Trophoblast cell (in vitro differentiated cells and primary cell): ENCODE measurements around the gene NPY.

Experiments used
- DNase-seq, 2 donors: peaks; one replicate each; pipeline ENCODE4 v3.0.0-alpha.2; 2016
- H2AFZ ChIP-seq: 2 replicates; pipeline ENCODE4 v1.6.1; 2013; ENCODE audit warnings: low read length, moderate library complexity, mild to moderate bottlenecking; ENCODE audit not compliant: insufficient read depth, poor library complexity
- H2AK5ac ChIP-seq: 2 replicates; pipeline ENCODE4 v1.6.1; 2013; ENCODE audit warnings: mild to moderate bottlenecking, low read length
- H2BK120ac ChIP-seq: 2 replicates; pipeline ENCODE4 v1.6.1; 2013; ENCODE audit warnings: low read length, mild to moderate bottlenecking, moderate library complexity; ENCODE audit not compliant: insufficient read depth, poor library complexity
- H2BK12ac ChIP-seq: 2 replicates; pipeline ENCODE4 v1.6.1; 2013; ENCODE audit warnings: mild to moderate bottlenecking, low read length, moderate library complexity
- H2BK5ac ChIP-seq: 2 replicates; pipeline ENCODE4 v1.6.1; 2013; ENCODE audit warnings: low read length, low read depth, moderate library complexity, mild to moderate bottlenecking; ENCODE audit not compliant: poor library complexity
- H3K14ac ChIP-seq: 2 replicates; pipeline ENCODE4 v1.6.1; 2013; ENCODE audit warnings: mild to moderate bottlenecking, low read length
- H3K18ac ChIP-seq: 2 replicates; pipeline ENCODE4 v1.6.1; 2013; ENCODE audit warnings: mild to moderate bottlenecking, low read length
- H3K23ac ChIP-seq: 2 replicates; pipeline ENCODE4 v1.6.1; 2013; ENCODE audit warnings: low read length
- H3K27ac ChIP-seq: 2 replicates; pipeline ENCODE4 v1.5.1; 2013; ENCODE audit warnings: low read depth, mild to moderate bottlenecking, inconsistent platforms, low read length, moderate library complexity
- H3K27me3 ChIP-seq: 2 replicates; pipeline ENCODE4 v1.6.1; 2013; ENCODE audit warnings: inconsistent platforms, mild to moderate bottlenecking, low read length, moderate library complexity; ENCODE audit not compliant: insufficient read depth
- H3K36me3 ChIP-seq, 2 experiments: 1 replicate in 1 of 2; 2 replicates in 1 of 2; pipeline ENCODE4 v1.6.1; 2013; ENCODE audit warnings: low read length in 2 of 2, mild to moderate bottlenecking in 2 of 2, moderate library complexity in 1 of 2; ENCODE audit not compliant: insufficient read depth in 2 of 2, control insufficient read depth in 1 of 2
- H3K4ac ChIP-seq: 2 replicates; pipeline ENCODE4 v1.6.1; 2013; ENCODE audit warnings: low read depth, mild to moderate bottlenecking, low read length, moderate library complexity
- H3K4me1 ChIP-seq, 2 experiments: 1 replicate in 1 of 2; 2 replicates in 1 of 2; pipeline ENCODE4 v1.6.1; 2013; ENCODE audit warnings: low read length in 2 of 2, mild to moderate bottlenecking in 2 of 2, moderate library complexity in 1 of 2; ENCODE audit not compliant: insufficient read depth in 2 of 2, control insufficient read depth in 1 of 2
- H3K4me2 ChIP-seq: 2 replicates; pipeline ENCODE4 v1.6.1; 2013; ENCODE audit warnings: inconsistent platforms, mild to moderate bottlenecking, low read length, moderate library complexity
- H3K4me3 ChIP-seq: 2 replicates; pipeline ENCODE4 v1.5.1; 2013; ENCODE audit warnings: mild to moderate bottlenecking, low read depth, low read length, inconsistent platforms
- H3K79me1 ChIP-seq: one replicate; pipeline ENCODE4 v1.6.1; 2013; ENCODE audit warnings: low read length
- H3K79me2 ChIP-seq: 2 replicates; pipeline ENCODE4 v1.6.1; 2013; ENCODE audit warnings: low read length, mild to moderate bottlenecking; ENCODE audit not compliant: control insufficient read depth, insufficient read depth, poor library complexity
- H3K9ac ChIP-seq: 2 replicates; pipeline ENCODE4 v1.6.1; 2013; ENCODE audit warnings: mild to moderate bottlenecking, low read length
- H3K9me3 ChIP-seq: 2 replicates; pipeline ENCODE4 v1.6.1; 2013; ENCODE audit warnings: low read depth, mild to moderate bottlenecking, control low read depth, inconsistent platforms, low read length; ENCODE audit not compliant: insufficient read depth
- H4K12ac ChIP-seq: 2 replicates; pipeline ENCODE4 v1.6.1; 2013; ENCODE audit warnings: low read depth, mild to moderate bottlenecking, low read length, moderate library complexity
- H4K8ac ChIP-seq: 2 replicates; pipeline ENCODE4 v1.6.1; 2013; ENCODE audit warnings: low read depth, mild to moderate bottlenecking, low read length, moderate library complexity
- H4K91ac ChIP-seq: one replicate; pipeline ENCODE4 v1.6.1; 2013; ENCODE audit warnings: low read depth, mild to moderate bottlenecking, low read length, moderate library complexity
- WGBS: extraction: QIAGEN DNeasy Blood & Tissue Kit; methylation state at CpG from one replicate; pipeline ENCODE4 v1.1.7; 2013; ENCODE audit warnings: missing lambda C conversion rate; ENCODE audit not compliant: insufficient read length, insufficient coverage; ENCODE audit errors: extremely low coverage; 5-methylcytosine and 5-hydroxymethylcytosine counted together

The NPY gene

DNA sequence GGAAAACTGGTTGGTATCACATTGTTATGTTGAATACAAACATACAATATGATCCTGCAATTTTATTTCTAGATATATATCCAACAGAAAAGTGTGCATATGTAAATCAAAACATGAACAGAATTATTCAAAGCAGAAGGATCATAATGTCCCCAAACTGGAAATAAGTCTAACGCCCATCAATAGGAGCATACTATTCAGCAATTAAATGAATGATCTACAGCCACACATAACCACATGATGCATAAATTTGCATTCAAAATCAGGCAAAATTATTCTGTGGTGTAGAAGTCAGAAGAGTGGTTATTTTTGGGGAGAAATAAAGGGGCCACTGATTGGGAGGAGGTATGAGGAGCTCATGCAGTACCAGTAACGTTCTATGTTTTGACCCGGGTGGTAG lies 28.6 kb downstream of the NPY start:
- DNase-seq: no peak
- no peak overlapping the region for H3K4ac ChIP-seq
- H4K12ac ChIP-seq: no peak overlapping the region
- no peak overlapping the region for H2AK5ac ChIP-seq
- H3K14ac ChIP-seq: no peak overlapping the region
- H3K4me2 ChIP-seq: no peak overlapping the region
- H3K4me3 ChIP-seq: no peak overlapping the region
- H3K23ac ChIP-seq: no peak overlapping the region
- WGBS: no CpG with 5 or more reads among the region's 3 CpGs
- no peaks in the 10 kb centered on the region for H3K36me3 ChIP-seq
- no peaks in the 10 kb centered on the region for H3K27me3 ChIP-seq
- H3K27ac ChIP-seq: no peak overlapping the region
- H4K91ac ChIP-seq: no peak overlapping the region
- no peak overlapping the region for H2AFZ ChIP-seq
- H3K4me1 ChIP-seq: no peaks in the 10 kb centered on the region
- no peak overlapping the region for H3K18ac ChIP-seq
- H2BK12ac ChIP-seq: no peak overlapping the region
- H3K9me3 ChIP-seq: no peaks in the 10 kb centered on the region
- H3K79me2 ChIP-seq: no peaks in the 10 kb centered on the region
- no peak overlapping the region for H2BK120ac ChIP-seq
- no peak overlapping the region for H3K9ac ChIP-seq
- H4K8ac ChIP-seq: no peak overlapping the region
- no peak overlapping the region for H2BK5ac ChIP-seq
- H3K79me1 ChIP-seq: no peaks in the 10 kb centered on the region

DNA sequence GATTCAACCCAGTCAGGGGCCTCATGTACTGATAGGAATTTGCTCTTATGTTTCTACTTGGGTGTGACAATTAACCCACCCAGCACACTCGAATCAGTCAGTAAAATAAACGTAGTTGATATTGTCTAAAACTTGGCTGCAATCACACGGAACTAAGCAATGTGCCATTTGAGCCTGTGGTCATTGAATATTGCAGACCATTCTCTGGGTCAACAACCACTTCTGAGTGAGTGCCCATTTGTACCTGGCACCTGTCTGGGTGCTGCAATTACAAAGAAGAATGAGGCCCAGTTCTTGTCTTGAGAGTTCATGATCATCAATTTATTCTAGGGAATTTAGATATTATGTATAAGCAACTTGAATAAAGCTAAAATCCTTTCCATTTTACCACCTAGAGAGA lies 29.8 kb downstream of the NPY start:
- Histone ChIP-seq H3K27ac (no peak overlapping the region), H3K79me2 (no peaks in the 10 kb centered on the region)
- WGBS: no CpG with 5 or more reads among the region's 3 CpGs

GRCh38 chr7:24316340-24316739 lies 32.4 kb downstream of the NPY start:
- DNase-seq: no peak
- no peak overlapping the region for H2BK12ac ChIP-seq
- H2BK120ac ChIP-seq: no peak overlapping the region
- H3K23ac ChIP-seq: no peak overlapping the region
- no peaks in the 10 kb centered on the region for H3K79me1 ChIP-seq
- no CpG with 5 or more reads among the region's 6 CpGs for WGBS
- no peak overlapping the region for H4K8ac ChIP-seq
- no peak overlapping the region for H4K91ac ChIP-seq
- no peak overlapping the region for H3K27ac ChIP-seq
- H3K79me2 ChIP-seq: no peaks in the 10 kb centered on the region
- H3K27me3 ChIP-seq: no peaks in the 10 kb centered on the region
- no peak overlapping the region for H3K18ac ChIP-seq
- no peaks in the 10 kb centered on the region for H3K36me3 ChIP-seq
- H3K4me2 ChIP-seq: no peak overlapping the region
- no peak overlapping the region for H2BK5ac ChIP-seq
- no peak overlapping the region for H3K4ac ChIP-seq
- no peak overlapping the region for H3K4me3 ChIP-seq
- H3K4me1 ChIP-seq: no peaks in the 10 kb centered on the region
- no peak overlapping the region for H3K14ac ChIP-seq
- no peak overlapping the region for H4K12ac ChIP-seq
- no peak overlapping the region for H2AFZ ChIP-seq
- no peak overlapping the region for H3K9ac ChIP-seq
- H2AK5ac ChIP-seq: no peak overlapping the region
- no peaks in the 10 kb centered on the region for H3K9me3 ChIP-seq

More for the DNA sequence above, 29.8 kb downstream of the NPY start:
- Histone ChIP-seq H4K12ac (no peak overlapping the region), H2AFZ (no peak overlapping the region), H3K4me1 (no peaks in the 10 kb centered on the region), H3K4me3 (no peak overlapping the region), H3K4me2 (no peak overlapping the region), H2BK12ac (no peak overlapping the region), H4K8ac (no peak overlapping the region), H3K79me1 (no peaks in the 10 kb centered on the region), H3K14ac (no peak overlapping the region), H3K27me3 (no peaks in the 10 kb centered on the region), H4K91ac (no peak overlapping the region), H3K4ac (no peak overlapping the region), H3K36me3 (no peaks in the 10 kb centered on the region), H3K9ac (no peak overlapping the region), H2AK5ac (no peak overlapping the region), H3K18ac (no peak overlapping the region), H3K9me3 (no peaks in the 10 kb centered on the region), H2BK5ac (no peak overlapping the region), H3K23ac (no peak overlapping the region), H2BK120ac (no peak overlapping the region)
- no peak for DNase-seq

DNA sequence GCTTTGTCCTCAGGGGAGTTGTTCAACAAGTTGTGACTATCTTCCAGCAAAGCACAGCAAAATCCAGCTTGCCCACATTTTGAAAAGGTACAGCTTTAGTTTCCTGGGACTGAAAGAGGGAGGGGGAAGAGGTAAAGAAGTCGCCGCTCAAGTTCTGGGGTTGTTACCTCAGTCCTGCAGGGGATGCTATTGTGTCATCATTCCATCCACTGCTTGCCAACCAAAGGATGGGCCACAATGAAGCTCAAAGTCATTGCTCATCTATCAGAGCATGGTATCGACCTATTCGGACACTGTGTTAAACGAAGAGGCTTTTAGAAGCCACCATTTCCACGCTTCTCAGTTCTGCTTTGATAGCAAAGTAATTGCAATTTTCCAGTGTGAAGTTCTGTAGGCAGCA lies 34.3 kb downstream of the NPY start:
- Histone ChIP-seq H2BK5ac (no peak overlapping the region), H3K4ac (no peak overlapping the region), H3K9ac (no peak overlapping the region), H3K4me1 (no peaks in the 10 kb centered on the region), H3K79me1 (no peaks in the 10 kb centered on the region), H3K36me3 (no peaks in the 10 kb centered on the region), H2AK5ac (no peak overlapping the region), H2AFZ (no peak overlapping the region), H4K12ac (no peak overlapping the region), H3K27ac (no peak overlapping the region), H3K27me3 (no peaks in the 10 kb centered on the region), H3K18ac (no peak overlapping the region), H3K4me3 (no peak overlapping the region), H2BK12ac (no peak overlapping the region), H4K8ac (no peak overlapping the region), H3K79me2 (no peaks in the 10 kb centered on the region), H3K9me3 (no peaks in the 10 kb centered on the region), H4K91ac (no peak overlapping the region), H2BK120ac (no peak overlapping the region), H3K14ac (no peak overlapping the region), H3K23ac (no peak overlapping the region), H3K4me2 (no peak overlapping the region)
- no CpG with 5 or more reads among the region's 6 CpGs for WGBS
- no peak for DNase-seq

DNA sequence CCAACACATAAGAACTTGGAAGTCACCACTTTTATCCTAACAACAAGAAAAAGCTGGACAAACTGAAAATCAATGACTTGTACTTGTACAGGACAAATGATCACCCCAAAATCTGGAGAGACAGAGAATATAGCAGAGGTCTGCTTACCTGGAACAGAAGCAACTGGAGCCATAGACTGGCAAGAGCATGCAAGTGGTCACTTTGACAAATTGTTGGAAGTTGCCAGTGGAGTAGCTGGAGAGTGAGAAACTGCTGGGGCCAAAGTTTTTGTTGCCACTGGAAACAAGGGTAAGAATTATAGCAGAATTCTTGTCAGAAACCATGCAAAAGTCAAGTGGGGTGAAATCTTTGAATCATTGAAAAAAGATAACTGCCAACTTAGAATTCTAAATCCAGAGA lies 35.2 kb downstream of the NPY start:
- H3K36me3 ChIP-seq: no peaks in the 10 kb centered on the region
- no peak overlapping the region for H3K23ac ChIP-seq
- H2AK5ac ChIP-seq: no peak overlapping the region
- H3K9me3 ChIP-seq: no peaks in the 10 kb centered on the region
- H2BK12ac ChIP-seq: no peak overlapping the region
- no peak overlapping the region for H3K9ac ChIP-seq
- no peak overlapping the region for H4K91ac ChIP-seq
- no peak overlapping the region for H3K4me3 ChIP-seq
- no peak overlapping the region for H3K14ac ChIP-seq
- no peak overlapping the region for H3K4me2 ChIP-seq
- H2BK120ac ChIP-seq: no peak overlapping the region
- H3K4me1 ChIP-seq: no peaks in the 10 kb centered on the region
- H3K27ac ChIP-seq: no peak overlapping the region
- no peak overlapping the region for H4K8ac ChIP-seq
- H3K27me3 ChIP-seq: no peaks in the 10 kb centered on the region
- no peak overlapping the region for H2AFZ ChIP-seq
- H3K18ac ChIP-seq: no peak overlapping the region
- no peak for DNase-seq
- no peaks in the 10 kb centered on the region for H3K79me1 ChIP-seq
- no peak overlapping the region for H3K4ac ChIP-seq
- no peaks in the 10 kb centered on the region for H3K79me2 ChIP-seq
- H4K12ac ChIP-seq: no peak overlapping the region
- no peak overlapping the region for H2BK5ac ChIP-seq
